Upper lobe of right lung (tissue), 1 donor: Measurements from ENCODE around the gene ANKDD1B. TPM values are rescaled to one million over a fixed set of nuclear protein-coding genes. Genes with fewer than 3 reads are reported as not detected.
"Not testable (repeated sequence)": the region's sequence is repeated elsewhere in the genome, so short reads cannot be mapped to it uniquely, and the experiment has no call there.

Experiments used
- ATAC-seq: fragments of 200-7000 bp; cut with Tn5 transposase; one replicate; pipeline ENCODE4 v1.9.1; 2020; ENCODE audit warnings: mild to moderate bottlenecking, moderate library complexity
- DNase-seq: peaks from one replicate; pipeline ENCODE4 v3.0.0-alpha.2; 2020
- H3K27ac ChIP-seq: fragments of 200-600 bp; one replicate; pipeline ENCODE4 v1.8.0; 2022
- H3K27me3 ChIP-seq: fragments of 200-600 bp; one replicate; pipeline ENCODE4 v1.8.0; 2022; ENCODE audit warnings: mild to moderate bottlenecking
- H3K36me3 ChIP-seq: fragments of 200-600 bp; one replicate; pipeline ENCODE4 v1.8.0; 2022
- H3K4me1 ChIP-seq: fragments of 200-600 bp; one replicate; pipeline ENCODE4 v1.8.0; 2022
- H3K4me3 ChIP-seq: fragments of 200-600 bp; one replicate; pipeline ENCODE4 v1.8.0; 2022; ENCODE audit warnings: mild to moderate bottlenecking
- H3K9me3 ChIP-seq: fragments of 200-600 bp; one replicate; pipeline ENCODE4 v1.8.0; 2022
- intact Hi-C: fragments of 100-400 bp; cut with DNase I; formaldehyde crosslinking; loops from one replicate; pipeline ENCODE4 v1.11.0; 2022
- total RNA-seq: library from RNA; stranded (reverse); fragmentation: NEBNext Ultra II Directional; extraction: Animal tissue kit (Norgen Biotek cat#: 25700); gene quantifications from one replicate; pipeline ENCODE4 v1.2.1, GENCODE V29; 2021
- TF ChIP-seq, protein P1 (sequence below): fragments of 200-600 bp; IDR thresholded peaks from one replicate; pipeline ENCODE4 v1.8.0; 2022; ENCODE audit warnings: antibody characterized with exemption
- donor health status: DM: no; HTN: yes; CAD: no; lungs with severe emphysema.

Gene ANKDD1B
- total RNA-seq, 1 donor from 2014 or later = 3.7 TPM

DNA sequence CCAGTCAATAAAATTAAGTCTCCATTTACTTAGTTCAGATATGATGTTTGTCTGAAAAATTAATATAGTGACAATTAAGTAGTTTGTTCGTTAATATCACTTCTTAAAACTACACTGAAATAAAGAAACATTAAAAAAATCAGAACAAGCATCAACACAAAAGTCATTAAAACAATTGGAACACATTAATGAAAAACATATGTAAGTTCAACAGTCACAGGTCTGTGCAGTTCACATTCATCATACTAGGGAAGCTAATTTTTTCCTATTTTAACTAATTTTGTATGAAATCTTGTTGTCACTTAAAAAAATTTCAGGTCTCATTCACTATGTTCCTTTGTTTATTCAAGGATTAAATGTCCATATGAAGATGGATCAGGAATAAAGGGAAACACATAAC lies 83.5 kb downstream of the ANKDD1B start:
- TF ChIP-seq, protein P1, sequence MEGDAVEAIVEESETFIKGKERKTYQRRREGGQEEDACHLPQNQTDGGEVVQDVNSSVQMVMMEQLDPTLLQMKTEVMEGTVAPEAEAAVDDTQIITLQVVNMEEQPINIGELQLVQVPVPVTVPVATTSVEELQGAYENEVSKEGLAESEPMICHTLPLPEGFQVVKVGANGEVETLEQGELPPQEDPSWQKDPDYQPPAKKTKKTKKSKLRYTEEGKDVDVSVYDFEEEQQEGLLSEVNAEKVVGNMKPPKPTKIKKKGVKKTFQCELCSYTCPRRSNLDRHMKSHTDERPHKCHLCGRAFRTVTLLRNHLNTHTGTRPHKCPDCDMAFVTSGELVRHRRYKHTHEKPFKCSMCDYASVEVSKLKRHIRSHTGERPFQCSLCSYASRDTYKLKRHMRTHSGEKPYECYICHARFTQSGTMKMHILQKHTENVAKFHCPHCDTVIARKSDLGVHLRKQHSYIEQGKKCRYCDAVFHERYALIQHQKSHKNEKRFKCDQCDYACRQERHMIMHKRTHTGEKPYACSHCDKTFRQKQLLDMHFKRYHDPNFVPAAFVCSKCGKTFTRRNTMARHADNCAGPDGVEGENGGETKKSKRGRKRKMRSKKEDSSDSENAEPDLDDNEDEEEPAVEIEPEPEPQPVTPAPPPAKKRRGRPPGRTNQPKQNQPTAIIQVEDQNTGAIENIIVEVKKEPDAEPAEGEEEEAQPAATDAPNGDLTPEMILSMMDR = no peak
- peaks cover 33% of the 10 kb centered on the region for H3K36me3 ChIP-seq
- no peak overlapping the region for H3K4me3 ChIP-seq
- no peak for DNase-seq
- no peaks in the 10 kb centered on the region for H3K4me1 ChIP-seq
- H3K27me3 ChIP-seq = no peaks in the 10 kb centered on the region
- no peaks in the 10 kb centered on the region for H3K9me3 ChIP-seq
- no peak overlapping the region for H3K27ac ChIP-seq
- intact Hi-C loops = no loop called here
- no peak for ATAC-seq

DNA sequence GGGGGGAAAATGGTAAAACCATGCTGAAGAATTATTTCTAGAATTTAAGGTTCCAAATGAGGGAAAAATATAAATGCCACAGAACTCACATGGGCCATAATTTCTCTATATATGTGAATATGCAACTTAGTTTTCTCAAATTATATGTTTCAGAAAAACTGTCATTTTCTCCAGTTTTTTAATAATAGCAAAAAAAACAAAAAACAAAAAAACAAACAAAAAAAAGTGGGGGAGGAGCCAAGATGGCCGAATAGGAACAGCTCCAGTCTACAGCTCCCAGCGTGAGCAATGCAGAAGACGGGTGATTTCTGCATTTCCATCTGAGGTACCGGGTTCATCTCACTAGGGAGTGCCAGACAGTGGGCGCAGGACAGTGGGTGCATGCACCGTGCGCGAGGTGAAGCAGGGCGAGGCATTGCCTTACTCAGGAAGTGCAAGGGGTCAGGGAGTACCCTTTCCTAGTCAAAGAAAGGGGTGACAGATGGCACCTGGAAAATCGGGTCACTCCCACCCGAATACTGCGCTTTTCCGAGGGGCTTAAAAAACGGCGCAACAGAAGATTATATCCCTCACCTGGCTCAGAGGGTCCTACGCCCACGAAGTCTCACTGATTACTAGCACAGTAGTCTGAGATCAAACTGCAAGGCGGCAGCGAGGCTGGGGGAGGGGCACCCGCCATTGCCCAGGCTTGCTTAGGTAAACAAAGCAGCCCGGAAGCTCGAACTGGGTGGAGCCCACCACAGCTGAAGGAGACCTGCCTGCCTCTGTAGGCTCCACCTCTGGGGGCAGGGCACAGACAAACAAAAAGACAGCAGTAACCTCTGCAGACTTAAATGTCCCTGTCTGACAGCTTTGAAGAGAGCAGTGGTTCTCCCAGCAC lies 84.5 kb downstream of the ANKDD1B start:
- H3K27me3 ChIP-seq, DNase-seq, H3K4me3 ChIP-seq, ATAC-seq, intact Hi-C loops, H3K4me1 ChIP-seq, H3K27ac ChIP-seq, H3K9me3 ChIP-seq: not testable (repeated sequence)
- peaks cover 24% of the 10 kb centered on the region for H3K36me3 ChIP-seq

DNA sequence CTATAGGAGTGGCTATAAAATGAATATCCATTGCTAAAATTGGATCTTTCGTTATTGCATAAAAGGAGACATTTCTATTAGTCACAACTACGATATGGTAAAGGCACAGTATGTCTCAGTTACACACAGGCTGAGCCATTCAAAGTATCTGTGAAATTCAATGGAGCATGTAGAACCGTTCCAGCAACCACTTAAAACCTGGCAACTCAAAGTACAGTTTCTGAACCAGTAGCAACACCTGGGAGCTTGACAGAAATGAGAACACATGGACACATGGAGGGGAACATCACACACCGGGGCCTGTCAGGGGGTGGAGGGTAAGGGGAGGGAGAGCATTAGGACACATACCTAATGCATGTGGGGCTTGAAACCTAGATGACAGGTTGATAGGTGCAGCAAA lies 90.6 kb downstream of the ANKDD1B start:
- TF ChIP-seq, protein P1 = no peak
- no peaks in the 10 kb centered on the region for H3K9me3 ChIP-seq
- intact Hi-C loops = no loop called here
- ATAC-seq (no peak), DNase-seq (no peak)
- no peak overlapping the region for H3K27ac ChIP-seq
- no peaks in the 10 kb centered on the region for H3K4me1 ChIP-seq
- no peak overlapping the region for H3K4me3 ChIP-seq
- H3K36me3 ChIP-seq = peaks cover 33% of the 10 kb centered on the region
- no peaks in the 10 kb centered on the region for H3K27me3 ChIP-seq

DNA sequence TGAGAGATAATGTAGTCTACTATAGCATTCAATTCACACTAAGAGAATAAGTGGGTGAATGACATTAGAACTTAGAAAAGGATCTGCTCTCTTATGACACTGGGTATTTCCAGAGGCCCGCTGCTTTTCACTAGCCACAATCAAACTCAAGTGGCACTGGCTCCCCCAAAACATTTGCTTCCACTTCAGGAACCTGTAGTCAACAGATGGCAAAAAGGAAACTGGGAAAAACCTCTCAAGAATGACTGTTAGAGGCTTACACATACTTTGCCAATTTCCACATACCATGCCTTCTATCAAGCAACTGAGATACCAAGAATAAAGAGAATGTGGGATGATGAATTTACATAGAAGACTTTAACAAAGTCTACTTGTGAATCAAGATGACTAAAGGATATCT lies 94.8 kb downstream of the ANKDD1B start:
- Histone ChIP-seq H3K27me3 (no peaks in the 10 kb centered on the region), H3K4me1 (no peaks in the 10 kb centered on the region), H3K9me3 (no peaks in the 10 kb centered on the region), H3K27ac (no peak overlapping the region), H3K4me3 (no peak overlapping the region), H3K36me3 (peaks cover 33% of the 10 kb centered on the region)
- ATAC-seq (no peak), DNase-seq (no peak)
- intact Hi-C loops = no loop called here
- TF ChIP-seq, protein P1 = no peak

DNA sequence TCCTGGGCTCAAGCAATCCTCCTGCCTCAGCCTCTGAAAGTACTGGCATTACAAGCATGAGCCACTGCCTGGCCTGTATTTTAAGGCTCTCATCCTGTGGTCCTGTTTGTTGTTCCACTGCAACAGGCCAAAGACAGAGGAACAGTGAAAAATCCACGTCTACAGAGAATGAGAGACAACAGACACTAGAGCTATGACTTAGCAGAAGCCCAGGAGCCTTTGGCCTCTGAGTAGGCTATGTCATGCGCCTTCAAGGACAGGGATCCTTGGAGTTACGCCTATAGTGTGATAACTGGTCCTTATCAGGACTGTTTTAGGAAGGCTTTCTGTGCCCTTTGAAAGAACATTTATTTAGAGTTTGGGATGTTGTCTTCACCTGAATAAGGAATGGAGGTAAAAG lies 95.5 kb downstream of the ANKDD1B start:
- Histone ChIP-seq H3K9me3 (no peaks in the 10 kb centered on the region), H3K4me3 (no peak overlapping the region), H3K36me3 (peaks cover 31% of the 10 kb centered on the region), H3K4me1 (no peaks in the 10 kb centered on the region), H3K27ac (no peak overlapping the region), H3K27me3 (no peaks in the 10 kb centered on the region)
- intact Hi-C loops = no loop called here
- no peak for ATAC-seq
- TF ChIP-seq, protein P1 = no peak
- DNase-seq = no peak

DNA sequence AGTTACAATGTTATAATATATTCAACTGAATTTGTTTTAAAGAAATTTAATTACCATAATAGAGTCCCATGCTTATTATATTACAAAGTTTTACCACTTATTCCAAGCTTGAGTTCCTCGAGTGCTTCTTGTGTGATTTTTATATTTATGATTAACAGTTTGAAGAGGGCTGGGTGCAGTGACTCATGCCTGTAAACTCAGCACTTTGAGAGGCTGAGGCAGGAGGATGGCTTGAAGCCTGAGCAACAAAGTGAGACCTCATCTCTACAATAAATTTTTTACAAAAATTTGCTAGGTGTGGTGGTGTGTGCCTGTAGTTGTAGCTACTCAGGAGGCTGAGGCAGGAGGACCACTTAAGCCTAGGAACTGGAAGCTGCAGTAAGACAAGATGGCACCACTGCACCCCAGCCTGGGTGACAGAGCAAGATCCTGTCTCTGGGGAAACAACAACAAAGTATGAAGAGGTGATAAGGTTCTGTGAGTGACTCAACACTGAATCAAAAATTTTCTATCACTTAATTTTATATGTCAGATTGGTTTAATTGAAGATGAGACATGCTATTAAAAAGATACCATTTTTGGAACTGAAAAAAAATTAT lies 96.8 kb downstream of the ANKDD1B start:
- H3K27me3 ChIP-seq = no peaks in the 10 kb centered on the region
- TF ChIP-seq, protein P1 = no peak
- peak; percentile 36 for ATAC-seq
- DNase-seq = no peak
- no peaks in the 10 kb centered on the region for H3K9me3 ChIP-seq
- no peak overlapping the region for H3K27ac ChIP-seq
- no peak overlapping the region for H3K4me3 ChIP-seq
- intact Hi-C loops = no loop called here
- peaks cover 25% of the 10 kb centered on the region for H3K36me3 ChIP-seq
- no peaks in the 10 kb centered on the region for H3K4me1 ChIP-seq
